Measurements from ENCODE around the gene TEX44. TPM values are rescaled to one million over a fixed set of nuclear protein-coding genes. Genes with fewer than 3 reads are reported as not detected.

Gene TEX44
- total RNA-seq, 1 donor from 2014 or later = not detected

DNA sequence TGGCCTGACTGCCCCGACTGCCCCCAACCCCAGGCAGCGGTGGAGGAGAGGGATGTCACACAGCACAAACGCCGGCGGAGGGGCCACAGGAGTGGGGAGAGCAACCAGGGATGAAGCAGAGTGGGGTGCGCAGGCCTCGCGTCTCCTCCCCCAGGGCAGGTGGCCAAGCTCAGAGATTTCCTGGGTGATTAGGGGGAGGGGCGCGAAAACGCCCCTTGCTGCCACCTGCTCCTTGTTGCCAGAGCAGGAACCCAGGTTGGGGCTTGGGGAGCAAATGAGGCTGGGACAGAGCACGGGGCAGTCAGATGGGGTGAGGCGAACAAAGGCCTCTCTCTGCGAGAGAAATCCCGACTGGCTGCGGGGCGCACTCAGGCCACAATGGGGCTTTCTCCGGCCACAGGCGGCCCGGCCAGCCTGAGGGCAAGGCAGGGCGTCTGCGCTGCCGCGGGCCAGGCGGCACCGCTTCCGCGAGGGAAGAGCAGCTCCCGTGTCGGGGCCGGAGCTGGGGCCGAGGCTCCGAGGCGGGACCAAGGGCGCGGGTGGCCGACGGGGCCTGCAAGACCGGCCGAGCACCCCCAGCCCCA is 11.5 kb downstream of the TEX44 start:
- H3K4me1 Mint-ChIP-seq (ENCODE audit: low read depth, unreplicated experiment) = peaks cover 9% of the 10 kb centered on the region
- no peaks in the 10 kb centered on the region for H4K20me1 ChIP-seq (ENCODE audit: insufficient read depth, low read length)
- no peaks in the 10 kb centered on the region for H3K9me3 ChIP-seq (ENCODE audit: insufficient read depth, low read depth, low read length)
- peak overlapping the region; percentile 91 for H3K4me2 ChIP-seq (ENCODE audit: low read length)
- FAIRE-seq (no peak), DNase-seq (ENCODE audit: low read depth) (no peak)
- peaks cover 14% of the 10 kb centered on the region for H3K4me1 ChIP-seq (ENCODE audit: insufficient read depth, low read length)
- no peaks in the 10 kb centered on the region for H3K36me3 Mint-ChIP-seq (ENCODE audit: low read depth, unreplicated experiment)
- peak overlapping the region; percentile 94 for H3K9ac ChIP-seq (ENCODE audit: low read length)
- no peaks in the 10 kb centered on the region for H3K9me3 Mint-ChIP-seq (ENCODE audit: unreplicated experiment)
- H3K4me3 ChIP-seq (ENCODE audit: insufficient read depth, low read depth, low read length) = peak overlapping the region; percentile 53
- H3K27me3 ChIP-seq (ENCODE audit: insufficient read depth, low read length) = no peaks in the 10 kb centered on the region
- peak overlapping the region; percentile 91 for H3K27ac ChIP-seq (ENCODE audit: low read depth, low read length)
- no peaks in the 10 kb centered on the region for H3K79me2 ChIP-seq (ENCODE audit: insufficient read depth, low read length)
- no peaks in the 10 kb centered on the region for H3K36me3 ChIP-seq (ENCODE audit: insufficient read depth, low read length)
- peak overlapping the region; percentile 64 for H3K4me3 Mint-ChIP-seq (ENCODE audit: unreplicated experiment)
- peak overlapping the region; percentile 92 for H2AFZ ChIP-seq (ENCODE audit: low read depth, low read length)
- peak overlapping the region; percentile 87 for H3K27ac Mint-ChIP-seq (ENCODE audit: unreplicated experiment)
- H3K27me3 Mint-ChIP-seq (ENCODE audit: low read depth, unreplicated experiment) = peaks cover 11% of the 10 kb centered on the region
- no peak for TF ChIP-seq EZH2 (IDR thresholded peaks at IDR 0.05; ENCODE audit: insufficient read depth, low read length)
- TF ChIP-seq, protein P1, sequence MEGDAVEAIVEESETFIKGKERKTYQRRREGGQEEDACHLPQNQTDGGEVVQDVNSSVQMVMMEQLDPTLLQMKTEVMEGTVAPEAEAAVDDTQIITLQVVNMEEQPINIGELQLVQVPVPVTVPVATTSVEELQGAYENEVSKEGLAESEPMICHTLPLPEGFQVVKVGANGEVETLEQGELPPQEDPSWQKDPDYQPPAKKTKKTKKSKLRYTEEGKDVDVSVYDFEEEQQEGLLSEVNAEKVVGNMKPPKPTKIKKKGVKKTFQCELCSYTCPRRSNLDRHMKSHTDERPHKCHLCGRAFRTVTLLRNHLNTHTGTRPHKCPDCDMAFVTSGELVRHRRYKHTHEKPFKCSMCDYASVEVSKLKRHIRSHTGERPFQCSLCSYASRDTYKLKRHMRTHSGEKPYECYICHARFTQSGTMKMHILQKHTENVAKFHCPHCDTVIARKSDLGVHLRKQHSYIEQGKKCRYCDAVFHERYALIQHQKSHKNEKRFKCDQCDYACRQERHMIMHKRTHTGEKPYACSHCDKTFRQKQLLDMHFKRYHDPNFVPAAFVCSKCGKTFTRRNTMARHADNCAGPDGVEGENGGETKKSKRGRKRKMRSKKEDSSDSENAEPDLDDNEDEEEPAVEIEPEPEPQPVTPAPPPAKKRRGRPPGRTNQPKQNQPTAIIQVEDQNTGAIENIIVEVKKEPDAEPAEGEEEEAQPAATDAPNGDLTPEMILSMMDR (IDR thresholded peaks at IDR 0.05; ENCODE audit: insufficient read depth, low read depth, low read length) = no peak

- peak overlapping the region; percentile 92 for H2AFZ ChIP-seq (ENCODE audit: low read depth, low read length)
Measured at GRCh38 chr2:231604685-231605606, 12.3 kb downstream of the TEX44 start.

More at GRCh38 chr2:231604685-231605606, 12.3 kb downstream of the TEX44 start:
- TF ChIP-seq EZH2 (IDR thresholded peaks at IDR 0.05; ENCODE audit: insufficient read depth, low read length) = no peak
- TF ChIP-seq, protein P1 (IDR thresholded peaks at IDR 0.05; ENCODE audit: insufficient read depth, low read depth, low read length) = no peak
- FAIRE-seq (no peak), DNase-seq (ENCODE audit: low read depth) (peak; percentile 92)
- Histone ChIP-seq H3K27ac (ENCODE audit: low read depth, low read length) (peak overlapping the region; percentile 91), H3K9me3 (ENCODE audit: insufficient read depth, low read depth, low read length) (no peaks in the 10 kb centered on the region), H3K4me2 (ENCODE audit: low read length) (peak overlapping the region; percentile 91), H3K79me2 (ENCODE audit: insufficient read depth, low read length) (no peaks in the 10 kb centered on the region), H3K4me3 (ENCODE audit: insufficient read depth, low read depth, low read length) (peak overlapping the region; percentile 53), H3K36me3 (ENCODE audit: insufficient read depth, low read length) (no peaks in the 10 kb centered on the region), H3K9ac (ENCODE audit: low read length) (peak overlapping the region; percentile 94), H3K27me3 (ENCODE audit: insufficient read depth, low read length) (no peaks in the 10 kb centered on the region), H3K4me1 (ENCODE audit: insufficient read depth, low read length) (peaks cover 14% of the 10 kb centered on the region), H4K20me1 (ENCODE audit: insufficient read depth, low read length) (no peaks in the 10 kb centered on the region)
- H3K4me3 Mint-ChIP-seq (ENCODE audit: unreplicated experiment) = peak overlapping the region; percentile 73
- peak overlapping the region; percentile 84 for H3K27ac Mint-ChIP-seq (ENCODE audit: unreplicated experiment)
- H3K36me3 Mint-ChIP-seq (ENCODE audit: low read depth, unreplicated experiment) = no peaks in the 10 kb centered on the region
- H3K4me1 Mint-ChIP-seq (ENCODE audit: low read depth, unreplicated experiment) = peaks cover 9% of the 10 kb centered on the region
- peaks cover 11% of the 10 kb centered on the region for H3K27me3 Mint-ChIP-seq (ENCODE audit: low read depth, unreplicated experiment)
- H3K9me3 Mint-ChIP-seq (ENCODE audit: unreplicated experiment) = no peaks in the 10 kb centered on the region

Data from astrocyte (in vitro differentiated cells and primary cell).